Gastrocnemius medialis (tissue), 4 donors: ENCODE measurements around the gene LPCAT1. TPM values are rescaled to one million over a fixed set of nuclear protein-coding genes. Genes with fewer than 3 reads are reported as not detected.

ENCODE experiments used
- ATAC-seq, 2 donors: fragments of 150-250 bp; one replicate each; pipeline ENCODE4 v1.9.1; 2016
- DNase-seq, 2 donors: peaks; one replicate each; pipeline ENCODE4 v3.0.0-alpha.2; 2019
- H3K27ac ChIP-seq, 4 donors: fragments of 200-600 bp; sonication (generic); 1 replicate in 1 of 4; 2 replicates in 3 of 4; pipeline ENCODE4 v1.5.1; 2016 to 2018; ENCODE audit warnings: mild to moderate bottlenecking in 2 of 4, moderate library complexity in 1 of 4
- H3K27me3 ChIP-seq, 3 donors: fragments of 200-600 bp; sonication (generic) in 2 of 3; 1 replicate in 1 of 3; 2 replicates in 2 of 3; pipeline versions ENCODE4 v1.5.1 to v1.6.0; 2016 to 2019; ENCODE audit warnings: mild to moderate bottlenecking in 1 of 3, moderate library complexity in 1 of 3
- H3K36me3 ChIP-seq, 2 donors: fragments of 200-600 bp; sonication (generic) in 1 of 2; one replicate each; pipeline ENCODE4 v1.5.1; 2017 to 2018
- H3K4me1 ChIP-seq, 2 donors: fragments of 200-600 bp; sonication (generic) in 1 of 2; one replicate each; pipeline ENCODE4 v1.5.1; 2016 to 2017; ENCODE audit warnings: mild to moderate bottlenecking in 2 of 2
- H3K4me3 ChIP-seq, 4 donors: fragments of 200-600 bp; sonication (generic) in 3 of 4; 1 replicate in 1 of 4; 2 replicates in 3 of 4; pipeline ENCODE4 v1.5.1; 2016 to 2019; ENCODE audit warnings: mild to moderate bottlenecking in 2 of 4
- H3K9me3 ChIP-seq, 3 donors: fragments of 200-600 bp; sonication (generic) in 2 of 3; 1 replicate in 1 of 3; 2 replicates in 2 of 3; pipeline ENCODE4 v1.5.1; 2016 to 2019
- CTCF ChIP-seq, 5 experiments: fragments of 450-650 bp in 3 of 5; fragments of 200-600 bp in 2 of 5; sonication (generic) in 2 of 5; IDR thresholded peaks in 4 of 5; conservative IDR thresholded peaks in 1 of 5; 1 replicate in 4 of 5; 2 replicates in 1 of 5; pipeline ENCODE4 v1.5.1; 2016 to 2019; ENCODE audit warnings: antibody characterized with exemption in 5 of 5, mild to moderate bottlenecking in 3 of 5, moderate library complexity in 3 of 5
- POLR2A ChIP-seq, 2 donors: fragments of 450-650 bp; IDR thresholded peaks; one replicate each; pipeline ENCODE4 v1.6.1; 2017; ENCODE audit warnings: antibody characterized with exemption in 2 of 2, mild to moderate bottlenecking in 2 of 2, moderate library complexity in 2 of 2
- in situ Hi-C, 4 donors: fragments of 200-750 bp; cut with MboI; loops; one replicate each; pipeline versions ENCODE4 v1.15.0 to v1.8.0; 2017; ENCODE audit warnings: low sequenced_read_pairs in 4 of 4
- intact Hi-C: fragments of 100-400 bp; cut with DNase I; formaldehyde crosslinking; loops from one replicate; pipeline ENCODE4 v1.15.1; 2023; ENCODE audit warnings: low total_unique reads
- total RNA-seq, 4 donors: library from RNA; depleted of rRNA; stranded (reverse); fragments of >200 nt; gene quantifications; one replicate each; pipeline versions ENCODE4 v1.1.0 to v1.2.3, GENCODE V29; 2016

LPCAT1 gene
- total RNA-seq, 4 donors from 2014 or later: 1.4 to 9.2 (median 4.2) TPM

- no peak for TF ChIP-seq CTCF (IDR thresholded peaks at IDR 0.05 in 4 of 5, conservative IDR thresholded peaks at IDR 0.05 in 1 of 5)
- TF ChIP-seq POLR2A (IDR thresholded peaks at IDR 0.05): no peak
- ATAC-seq (no peak), DNase-seq (no peak)
- intact Hi-C loops: no loop called here
- Histone ChIP-seq H3K9me3 (no peaks in the 10 kb centered on the region), H3K4me1 (no peaks in the 10 kb centered on the region), H3K27me3 (peaks cover 46 to 64% (median 53%) of the 10 kb centered on the region in 3 donors), H3K36me3 (no peaks in the 10 kb centered on the region), H3K27ac (no peak overlapping the region), H3K4me3 (no peak overlapping the region)
- in situ Hi-C loops: no loop called here
These were observed 79.8 kb downstream of the LPCAT1 start for GRCh38 chr5:1443991-1444360.

GRCh38 chr5:1443171-1443570, 80.6 kb downstream of the LPCAT1 start:
- Histone ChIP-seq H3K4me3 (no peak overlapping the region), H3K27me3 (peaks cover 46 to 60% (median 53%) of the 10 kb centered on the region in 3 donors), H3K4me1 (no peaks in the 10 kb centered on the region), H3K9me3 (no peaks in the 10 kb centered on the region), H3K36me3 (no peaks in the 10 kb centered on the region), H3K27ac (no peak overlapping the region)
- in situ Hi-C loops (no loop called here), intact Hi-C loops (no loop called here)
- DNase-seq: no peak
- ATAC-seq: no peak
- TF ChIP-seq CTCF (IDR thresholded peaks at IDR 0.05 in 4 of 5, conservative IDR thresholded peaks at IDR 0.05 in 1 of 5) (no peak), POLR2A (IDR thresholded peaks at IDR 0.05) (no peak)

- DNase-seq: no peak
- intact Hi-C loops: no loop called here
- TF ChIP-seq CTCF (IDR thresholded peaks at IDR 0.05 in 4 of 5, conservative IDR thresholded peaks at IDR 0.05 in 1 of 5) (no peak), POLR2A (IDR thresholded peaks at IDR 0.05) (no peak)
- peaks cover 46 to 57% (median 53%) of the 10 kb centered on the region in 3 donors for H3K27me3 ChIP-seq
- in situ Hi-C loops: no loop called here
- H3K36me3 ChIP-seq: no peaks in the 10 kb centered on the region
- H3K9me3 ChIP-seq: no peaks in the 10 kb centered on the region
- no peaks in the 10 kb centered on the region for H3K4me1 ChIP-seq
- no peak overlapping the region for H3K27ac ChIP-seq
- no peak overlapping the region for H3K4me3 ChIP-seq
- ATAC-seq: no peak
These were observed 81.3 kb downstream of the LPCAT1 start for GRCh38 chr5:1442222-1443145.

GRCh38 chr5:1441166-1441865, 82.4 kb downstream of the LPCAT1 start:
- intact Hi-C loops: no loop called here
- Histone ChIP-seq H3K4me1 (no peaks in the 10 kb centered on the region), H3K9me3 (no peaks in the 10 kb centered on the region), H3K27me3 (peaks cover 39 to 45% (median 42%) of the 10 kb centered on the region in 3 donors), H3K27ac (no peak overlapping the region), H3K36me3 (no peaks in the 10 kb centered on the region), H3K4me3 (no peak overlapping the region)
- no peak for TF ChIP-seq CTCF (IDR thresholded peaks at IDR 0.05 in 4 of 5, conservative IDR thresholded peaks at IDR 0.05 in 1 of 5)
- no peak for TF ChIP-seq POLR2A (IDR thresholded peaks at IDR 0.05)
- ATAC-seq (no peak), DNase-seq (no peak)
- in situ Hi-C loops: no loop called here
